PC-3 (cell line): ENCODE results near the gene SRXN1. TPM values are rescaled to one million over a fixed set of nuclear protein-coding genes. Genes with fewer than 3 reads are reported as not detected.

Experiments
- ATAC-seq: fragments of 200-7000 bp; cut with Tn5 transposase; 2 replicates; pipeline ENCODE4 v1.9.1; 2020; ENCODE audit warnings: mild to moderate bottlenecking, moderate library complexity
- BruUV-seq: library from RNA; stranded (reverse); fragments of 400-500 nt; replicated peaks from 2 replicates; lab custom pipeline; 2021; lab: Mats Ljungman, UMichigan
- CTCF ChIA-PET: fragments of 300-600 bp; sonication (Branson Sonifier 250); formaldehyde crosslinking; loops from one replicate; lab custom pipeline; 2022; ENCODE audit warnings: antibody characterized with exemption; lab: Charles Lee
- POLR2A ChIA-PET: fragments of 300-600 bp; sonication (Branson Sonifier 250); formaldehyde crosslinking; loops from one replicate; lab custom pipeline; 2022; ENCODE audit warnings: antibody characterized with exemption; ENCODE audit not compliant: unreplicated experiment; lab: Charles Lee
- DNase-seq: peaks from one replicate; pipeline ENCODE4 v3.0.0-alpha.2; 2015
- H2AFZ ChIP-seq: fragments of 300-600 bp; sonication (generic); 2 replicates; pipeline ENCODE4 v1.6.0; 2016; ENCODE audit warnings: antibody characterized with exemption, low read length
- H3F3A ChIP-seq: fragments of 300-600 bp; sonication (generic); one replicate; pipeline ENCODE4 v1.6.0; 2017; ENCODE audit warnings: antibody characterized with exemption, low read length, control low read depth, mild to moderate bottlenecking; ENCODE audit not compliant: unreplicated experiment
- H3K27ac ChIP-seq: fragments of 300-600 bp; sonication (generic); 2 replicates; pipeline ENCODE4 v1.5.1; 2016; ENCODE audit warnings: mild to moderate bottlenecking, low read length
- H3K27me3 ChIP-seq: fragments of 300-600 bp; sonication (generic); 2 replicates; pipeline ENCODE4 v1.6.1; 2016; ENCODE audit warnings: low read length, mixed read lengths
- H3K36me3 ChIP-seq: fragments of 300-600 bp; sonication (generic); 2 replicates; pipeline ENCODE4 v1.6.1; 2016; ENCODE audit warnings: low read depth, mixed run types, low read length, mixed read lengths
- H3K4me1 ChIP-seq: fragments of 300-600 bp; sonication (generic); 2 replicates; pipeline ENCODE4 v1.5.1; 2016; ENCODE audit warnings: low read length; ENCODE audit not compliant: insufficient read depth
- H3K4me2 ChIP-seq: fragments of 300-600 bp; sonication (generic); 2 replicates; pipeline ENCODE4 v1.6.0; 2016; ENCODE audit warnings: low read length
- H3K4me3 ChIP-seq: fragments of 300-600 bp; sonication (generic); 2 replicates; pipeline ENCODE4 v1.5.1; 2016; ENCODE audit warnings: mild to moderate bottlenecking, low read length, mixed read lengths
- H3K79me2 ChIP-seq: fragments of 300-600 bp; sonication (generic); 2 replicates; pipeline ENCODE4 v1.6.1; 2017; ENCODE audit warnings: low read length, mixed read lengths
- H3K9ac ChIP-seq: fragments of 300-600 bp; sonication (generic); 2 replicates; pipeline ENCODE4 v1.6.0; 2016; ENCODE audit warnings: mild to moderate bottlenecking, low read length
- H3K9me2 ChIP-seq: fragments of 300-600 bp; sonication (generic); replicated peaks from 2 replicates; pipeline ENCODE4 v1.6.1; 2016; ENCODE audit warnings: mixed run types, low read length, mixed read lengths
- H3K9me3 ChIP-seq: fragments of 300-600 bp; sonication (generic); 2 replicates; pipeline ENCODE4 v1.6.1; 2016; ENCODE audit warnings: low read length, mixed read lengths
- H4K20me1 ChIP-seq: fragments of 300-600 bp; sonication (generic); 2 replicates; pipeline ENCODE4 v1.6.1; 2016; ENCODE audit warnings: low read length, mixed read lengths
- EZH2 ChIP-seq: fragments of 300-600 bp; sonication (generic); IDR thresholded peaks from one replicate; pipeline ENCODE4 v1.6.1; 2017; ENCODE audit warnings: antibody characterized with exemption, mild to moderate bottlenecking, low read length; ENCODE audit not compliant: unreplicated experiment
- EZH2phosphoT487 ChIP-seq: fragments of 300-600 bp; sonication (generic); IDR thresholded peaks from 2 replicates; pipeline ENCODE4 v1.6.1; 2018; ENCODE audit warnings: mild to moderate bottlenecking, antibody characterized with exemption, low read length, borderline replicate concordance
- intact Hi-C: fragments of 100-400 bp; cut with micrococcal nuclease; formaldehyde crosslinking; loops from 2 replicates; pipeline ENCODE4 v1.9.0; 2023
- total RNA-seq: library from RNA; depleted of rRNA; stranded (reverse); fragments of >200 nt; gene quantifications from 2 replicates; pipeline ENCODE4 v1.2.3, GENCODE V29; 2014
- TF ChIP-seq, protein P1 (sequence below): fragments of 300-600 bp; sonication (generic); conservative IDR thresholded peaks from 2 replicates; pipeline ENCODE4 v1.5.1; 2017; ENCODE audit warnings: antibody characterized with exemption, low read depth, mild to moderate bottlenecking, low read length

The SRXN1 gene
- total RNA-seq, 1 experiment from 2014 or later = 105 TPM

DNA sequence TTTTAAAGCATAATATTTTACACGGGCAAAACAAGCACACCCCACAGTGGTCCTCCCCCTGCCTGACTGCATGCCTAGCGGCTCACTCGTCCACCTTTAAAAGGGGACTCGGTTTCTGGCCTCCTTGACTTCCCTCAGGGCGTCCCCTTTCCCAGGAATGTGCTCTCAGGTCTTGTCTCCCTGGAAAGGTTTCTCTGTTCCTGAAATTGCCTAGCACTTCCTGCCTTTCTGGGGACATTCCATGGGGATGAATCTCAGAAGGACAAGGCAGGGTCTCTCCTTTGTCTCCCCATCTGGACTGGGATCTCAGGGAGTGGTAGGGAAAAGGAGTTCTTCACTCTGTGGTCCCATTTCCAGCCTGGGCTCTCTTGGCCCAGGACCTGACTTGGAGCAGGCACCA is 47.8 kb downstream of the SRXN1 start:
- Histone ChIP-seq H3K36me3 (no peaks in the 10 kb centered on the region), H3F3A (no peaks in the 10 kb centered on the region), H3K4me1 (no peaks in the 10 kb centered on the region), H3K9ac (no peak overlapping the region), H4K20me1 (no peaks in the 10 kb centered on the region), H3K9me3 (no peaks in the 10 kb centered on the region), H3K79me2 (no peaks in the 10 kb centered on the region), H3K27me3 (0 out of 2 replicates have a peak, but pooled peaks cover 6% of the 10 kb centered on the region), H3K4me3 (no peak overlapping the region), H3K9me2 (no peaks in the 10 kb centered on the region), H2AFZ (no peak overlapping the region), H3K27ac (no peak overlapping the region), H3K4me2 (no peak overlapping the region)
- POLR2A ChIA-PET = no interaction called here
- DNase-seq = no peak
- CTCF ChIA-PET = no interaction called here
- TF ChIP-seq EZH2phosphoT487 (no peak), EZH2 (no peak)
- TF ChIP-seq, protein P1, sequence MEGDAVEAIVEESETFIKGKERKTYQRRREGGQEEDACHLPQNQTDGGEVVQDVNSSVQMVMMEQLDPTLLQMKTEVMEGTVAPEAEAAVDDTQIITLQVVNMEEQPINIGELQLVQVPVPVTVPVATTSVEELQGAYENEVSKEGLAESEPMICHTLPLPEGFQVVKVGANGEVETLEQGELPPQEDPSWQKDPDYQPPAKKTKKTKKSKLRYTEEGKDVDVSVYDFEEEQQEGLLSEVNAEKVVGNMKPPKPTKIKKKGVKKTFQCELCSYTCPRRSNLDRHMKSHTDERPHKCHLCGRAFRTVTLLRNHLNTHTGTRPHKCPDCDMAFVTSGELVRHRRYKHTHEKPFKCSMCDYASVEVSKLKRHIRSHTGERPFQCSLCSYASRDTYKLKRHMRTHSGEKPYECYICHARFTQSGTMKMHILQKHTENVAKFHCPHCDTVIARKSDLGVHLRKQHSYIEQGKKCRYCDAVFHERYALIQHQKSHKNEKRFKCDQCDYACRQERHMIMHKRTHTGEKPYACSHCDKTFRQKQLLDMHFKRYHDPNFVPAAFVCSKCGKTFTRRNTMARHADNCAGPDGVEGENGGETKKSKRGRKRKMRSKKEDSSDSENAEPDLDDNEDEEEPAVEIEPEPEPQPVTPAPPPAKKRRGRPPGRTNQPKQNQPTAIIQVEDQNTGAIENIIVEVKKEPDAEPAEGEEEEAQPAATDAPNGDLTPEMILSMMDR = no peak
- no peak for ATAC-seq
- BruUV-seq = no TSS peak
- intact Hi-C loops = no loop called here

DNA sequence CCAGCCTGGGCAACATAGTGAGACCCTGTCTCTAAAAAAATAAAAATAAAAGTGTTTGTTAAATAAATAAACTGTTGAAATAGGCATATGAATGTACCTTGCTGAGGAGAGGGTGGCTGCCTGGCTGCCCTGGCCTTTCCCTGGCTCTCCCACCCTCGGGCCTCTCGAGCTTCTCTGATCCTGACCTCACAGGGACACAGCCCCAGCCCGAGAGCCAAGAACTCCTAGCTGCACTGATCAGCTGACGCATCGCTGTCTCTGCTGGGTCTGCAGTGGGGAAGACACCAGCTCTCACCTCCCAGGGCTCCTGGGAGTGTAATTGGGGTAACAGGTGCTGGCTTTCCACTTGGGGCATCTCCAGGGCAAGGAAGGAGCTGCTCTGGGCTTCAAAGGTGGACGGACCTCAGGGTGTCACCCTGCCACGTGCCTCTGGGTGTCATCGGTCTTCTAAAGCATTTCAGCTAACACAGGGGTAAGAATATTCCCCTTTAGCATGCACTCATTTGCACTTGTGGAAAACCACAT is 49.8 kb downstream of the SRXN1 start:
- Histone ChIP-seq H3F3A (no peaks in the 10 kb centered on the region), H3K27ac (no peak overlapping the region), H3K9ac (no peak overlapping the region), H2AFZ (no peak overlapping the region), H3K27me3 (no peaks in the 10 kb centered on the region), H3K4me2 (no peak overlapping the region), H3K79me2 (no peaks in the 10 kb centered on the region), H3K4me1 (no peaks in the 10 kb centered on the region), H3K36me3 (no peaks in the 10 kb centered on the region), H3K9me2 (no peaks in the 10 kb centered on the region), H3K9me3 (no peaks in the 10 kb centered on the region), H3K4me3 (no peak overlapping the region), H4K20me1 (no peaks in the 10 kb centered on the region)
- 0 out of 2 replicates have a peak, but pooled peaks have one; percentile 24 for ATAC-seq
- BruUV-seq = no TSS peak
- TF ChIP-seq EZH2phosphoT487 (no peak), EZH2 (no peak)
- TF ChIP-seq, protein P1 = no peak
- ChIA-PET CTCF (interaction anchor here (1.1 kb wide), 1 partner anchor 43 kb away, joined by 6 read pairs; no protein-coding TSS in a partner anchor), POLR2A (no interaction called here)
- intact Hi-C loops = no loop called here
- no peak for DNase-seq

DNA sequence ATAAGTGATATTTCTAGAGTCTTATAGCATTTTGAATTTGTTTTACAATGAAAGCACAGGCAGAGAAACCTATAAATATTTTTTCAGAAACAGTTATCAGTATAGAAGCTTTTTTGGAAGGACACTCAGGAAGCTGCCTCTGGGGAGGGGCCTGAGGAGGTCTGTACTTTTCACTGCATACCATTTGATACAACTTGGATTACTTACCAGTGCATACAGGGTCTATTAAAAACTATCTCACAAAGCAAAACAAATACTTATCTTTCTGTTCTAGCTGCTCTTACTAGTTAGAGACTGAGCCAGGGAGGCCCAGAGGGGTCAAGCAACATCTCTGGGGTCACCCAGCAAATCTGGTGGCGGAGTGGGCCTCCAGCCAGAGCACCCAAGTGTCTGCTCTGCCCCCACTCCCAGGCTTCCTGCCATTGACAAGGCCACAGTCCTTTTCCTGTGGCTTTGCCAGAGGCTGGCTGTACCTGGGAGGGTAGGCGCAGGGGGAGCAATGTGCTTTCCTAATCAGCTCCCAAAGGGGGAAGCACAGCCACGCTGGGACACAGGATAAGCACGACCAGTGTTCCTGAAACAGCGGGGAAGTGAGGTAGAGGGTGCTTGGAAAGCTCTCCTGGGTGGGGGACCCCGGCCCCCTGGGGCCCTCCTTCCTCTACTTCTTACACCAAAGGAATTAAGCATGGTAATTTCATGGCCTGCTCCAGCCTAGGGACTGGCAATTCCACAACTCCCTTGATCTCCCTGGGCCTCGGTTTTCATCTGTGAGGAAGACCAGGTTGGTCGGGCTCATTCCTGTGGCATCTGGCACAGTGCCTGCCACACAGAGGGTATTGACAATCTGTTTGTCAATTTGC is 50.7 kb downstream of the SRXN1 start:
- no peaks in the 10 kb centered on the region for H3F3A ChIP-seq
- no peaks in the 10 kb centered on the region for H3K9me2 ChIP-seq
- ATAC-seq (no peak), DNase-seq (no peak)
- intact Hi-C loops = no loop called here
- no peaks in the 10 kb centered on the region for H3K9me3 ChIP-seq
- TF ChIP-seq EZH2phosphoT487 (no peak), EZH2 (no peak)
- TF ChIP-seq, protein P1 = no peak
- H4K20me1 ChIP-seq = no peaks in the 10 kb centered on the region
- no peaks in the 10 kb centered on the region for H3K4me1 ChIP-seq
- H3K27me3 ChIP-seq = no peaks in the 10 kb centered on the region
- H3K4me2 ChIP-seq = no peak overlapping the region
- no peak overlapping the region for H3K9ac ChIP-seq
- H3K4me3 ChIP-seq = no peak overlapping the region
- no peak overlapping the region for H2AFZ ChIP-seq
- ChIA-PET CTCF (no interaction called here), POLR2A (no interaction called here)
- no TSS peak for BruUV-seq
- no peaks in the 10 kb centered on the region for H3K36me3 ChIP-seq
- no peaks in the 10 kb centered on the region for H3K79me2 ChIP-seq
- H3K27ac ChIP-seq = no peak overlapping the region
